IMR-90 (cell line): ENCODE measurements around the gene GTF2H1.

Experiments
- BHLHE40 ChIP-seq: fragments of 150-350 bp; IDR thresholded peaks from 2 replicates; pipeline ENCODE4 v1.6.1; 2016; ENCODE audit warnings: mild to moderate bottlenecking, low read depth, low read length
- CEBPB ChIP-seq: IDR thresholded peaks from 2 replicates; pipeline ENCODE4 v1.6.1; 2012; ENCODE audit warnings: low read depth, low read length, improper control_type of control experiment
- CHD1 ChIP-seq: IDR thresholded peaks from 2 replicates; pipeline ENCODE4 v1.6.1; 2012; ENCODE audit warnings: low read depth, low read length, improper control_type of control experiment
- MAFK ChIP-seq: IDR thresholded peaks from 2 replicates; pipeline ENCODE4 v1.6.1; 2012; ENCODE audit warnings: low read depth, low read length, improper control_type of control experiment
- MAZ ChIP-seq: IDR thresholded peaks from 2 replicates; pipeline ENCODE4 v1.6.1; 2012; ENCODE audit warnings: low read depth, mild to moderate bottlenecking, low read length, improper control_type of control experiment, moderate library complexity, borderline replicate concordance
- MXI1 ChIP-seq: IDR thresholded peaks from 2 replicates; pipeline ENCODE4 v1.6.1; 2012; ENCODE audit warnings: low read depth, mild to moderate bottlenecking, low read length, moderate library complexity, borderline replicate concordance
- NFE2L2 ChIP-seq: fragments of 150-350 bp; IDR thresholded peaks from 2 replicates; pipeline ENCODE4 v1.6.1; 2016; ENCODE audit warnings: low read depth, mild to moderate bottlenecking, low read length
- POLR2A ChIP-seq: IDR thresholded peaks from 2 replicates; pipeline ENCODE4 v1.6.1; 2012; ENCODE audit warnings: mild to moderate bottlenecking, low read depth, low read length
- RAD21 ChIP-seq: IDR thresholded peaks from 2 replicates; pipeline ENCODE4 v1.6.1; 2012; ENCODE audit warnings: low read length, improper control_type of control experiment
- RCOR1 ChIP-seq: IDR thresholded peaks from 2 replicates; pipeline ENCODE4 v1.6.1; 2012; ENCODE audit warnings: mild to moderate bottlenecking, low read length, improper control_type of control experiment; ENCODE audit not compliant: insufficient replicate concordance
- RFX5 ChIP-seq: IDR thresholded peaks from 2 replicates; pipeline ENCODE4 v1.8.0; 2012; ENCODE audit warnings: low read depth, mild to moderate bottlenecking, low read length, moderate library complexity
- SMC3 ChIP-seq: fragments of 150-350 bp; IDR thresholded peaks from 2 replicates; pipeline ENCODE4 v1.6.1; 2016; ENCODE audit warnings: low read depth, mild to moderate bottlenecking, antibody characterized with exemption, low read length, moderate library complexity
- TF ChIP-seq, protein P1 (sequence below): conservative IDR thresholded peaks from 2 replicates; pipeline ENCODE4 v1.5.1; 2012; ENCODE audit warnings: mild to moderate bottlenecking, low read depth, low read length, improper control_type of control experiment
- TF ChIP-seq, protein P2 (sequence below): fragments of 150-350 bp; IDR thresholded peaks from 2 replicates; pipeline ENCODE4 v1.6.1; 2017; ENCODE audit warnings: mild to moderate bottlenecking, antibody characterized with exemption, low read length, low read depth

- TF ChIP-seq, protein P1, sequence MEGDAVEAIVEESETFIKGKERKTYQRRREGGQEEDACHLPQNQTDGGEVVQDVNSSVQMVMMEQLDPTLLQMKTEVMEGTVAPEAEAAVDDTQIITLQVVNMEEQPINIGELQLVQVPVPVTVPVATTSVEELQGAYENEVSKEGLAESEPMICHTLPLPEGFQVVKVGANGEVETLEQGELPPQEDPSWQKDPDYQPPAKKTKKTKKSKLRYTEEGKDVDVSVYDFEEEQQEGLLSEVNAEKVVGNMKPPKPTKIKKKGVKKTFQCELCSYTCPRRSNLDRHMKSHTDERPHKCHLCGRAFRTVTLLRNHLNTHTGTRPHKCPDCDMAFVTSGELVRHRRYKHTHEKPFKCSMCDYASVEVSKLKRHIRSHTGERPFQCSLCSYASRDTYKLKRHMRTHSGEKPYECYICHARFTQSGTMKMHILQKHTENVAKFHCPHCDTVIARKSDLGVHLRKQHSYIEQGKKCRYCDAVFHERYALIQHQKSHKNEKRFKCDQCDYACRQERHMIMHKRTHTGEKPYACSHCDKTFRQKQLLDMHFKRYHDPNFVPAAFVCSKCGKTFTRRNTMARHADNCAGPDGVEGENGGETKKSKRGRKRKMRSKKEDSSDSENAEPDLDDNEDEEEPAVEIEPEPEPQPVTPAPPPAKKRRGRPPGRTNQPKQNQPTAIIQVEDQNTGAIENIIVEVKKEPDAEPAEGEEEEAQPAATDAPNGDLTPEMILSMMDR: no peak
- TF ChIP-seq RAD21 (no peak), SMC3 (no peak), MAZ (no peak), POLR2A (no peak), RCOR1 (no peak), MXI1 (no peak), NFE2L2 (no peak), CEBPB (no peak), MAFK (no peak), CHD1 (no peak), BHLHE40 (no peak), RFX5 (no peak)
- TF ChIP-seq, protein P2, sequence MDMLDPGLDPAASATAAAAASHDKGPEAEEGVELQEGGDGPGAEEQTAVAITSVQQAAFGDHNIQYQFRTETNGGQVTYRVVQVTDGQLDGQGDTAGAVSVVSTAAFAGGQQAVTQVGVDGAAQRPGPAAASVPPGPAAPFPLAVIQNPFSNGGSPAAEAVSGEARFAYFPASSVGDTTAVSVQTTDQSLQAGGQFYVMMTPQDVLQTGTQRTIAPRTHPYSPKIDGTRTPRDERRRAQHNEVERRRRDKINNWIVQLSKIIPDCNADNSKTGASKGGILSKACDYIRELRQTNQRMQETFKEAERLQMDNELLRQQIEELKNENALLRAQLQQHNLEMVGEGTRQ: no peak
Observed at GRCh38 chr11:18294862-18295261, 27.5 kb upstream of the GTF2H1 start.
